ENCODE data around the gene SPON1.

DNA sequence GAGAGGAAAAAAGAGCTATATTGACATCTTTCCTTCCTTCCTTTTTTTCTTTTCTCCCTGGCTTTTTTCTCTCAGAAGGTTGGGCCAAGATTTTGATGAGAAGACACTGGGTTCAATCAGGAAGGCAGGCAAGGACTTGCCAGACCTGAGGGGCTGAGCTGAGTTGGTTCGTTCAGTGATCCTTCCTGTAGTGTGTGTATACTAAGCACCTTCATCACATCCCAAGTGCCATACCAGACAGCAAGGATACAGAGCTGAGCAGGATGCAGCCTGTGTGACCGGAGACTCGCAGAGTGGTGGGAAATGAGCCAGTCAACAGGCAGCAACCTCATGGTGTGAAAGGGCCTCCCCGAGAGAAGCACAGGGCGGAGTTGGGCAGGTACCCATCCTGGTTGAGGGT, 95.5 kb downstream of the SPON1 start:
- no peak for TF ChIP-seq POLR2A (IDR thresholded peaks at IDR 0.05)
- TF ChIP-seq, protein P1, sequence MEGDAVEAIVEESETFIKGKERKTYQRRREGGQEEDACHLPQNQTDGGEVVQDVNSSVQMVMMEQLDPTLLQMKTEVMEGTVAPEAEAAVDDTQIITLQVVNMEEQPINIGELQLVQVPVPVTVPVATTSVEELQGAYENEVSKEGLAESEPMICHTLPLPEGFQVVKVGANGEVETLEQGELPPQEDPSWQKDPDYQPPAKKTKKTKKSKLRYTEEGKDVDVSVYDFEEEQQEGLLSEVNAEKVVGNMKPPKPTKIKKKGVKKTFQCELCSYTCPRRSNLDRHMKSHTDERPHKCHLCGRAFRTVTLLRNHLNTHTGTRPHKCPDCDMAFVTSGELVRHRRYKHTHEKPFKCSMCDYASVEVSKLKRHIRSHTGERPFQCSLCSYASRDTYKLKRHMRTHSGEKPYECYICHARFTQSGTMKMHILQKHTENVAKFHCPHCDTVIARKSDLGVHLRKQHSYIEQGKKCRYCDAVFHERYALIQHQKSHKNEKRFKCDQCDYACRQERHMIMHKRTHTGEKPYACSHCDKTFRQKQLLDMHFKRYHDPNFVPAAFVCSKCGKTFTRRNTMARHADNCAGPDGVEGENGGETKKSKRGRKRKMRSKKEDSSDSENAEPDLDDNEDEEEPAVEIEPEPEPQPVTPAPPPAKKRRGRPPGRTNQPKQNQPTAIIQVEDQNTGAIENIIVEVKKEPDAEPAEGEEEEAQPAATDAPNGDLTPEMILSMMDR (IDR thresholded peaks at IDR 0.05), result no peak
